GM19324 (cell line): ENCODE results near the gene SLC25A2.
"Not testable (repeated sequence)": the region's sequence is repeated elsewhere in the genome, so short reads cannot be mapped to it uniquely, and the experiment has no call there.

Experiments
- ATAC-seq: cut with Tn5 transposase; IDR thresholded peaks from one replicate; pipeline ENCODE4 v1.9.1; 2021; ENCODE audit warnings: mild to moderate bottlenecking, moderate library complexity; ENCODE audit not compliant: unreplicated experiment, low FRiP score

The SLC25A2 gene

GRCh38 chr5:141319202-141319601 lies 15.4 kb upstream of the SLC25A2 start:
- no peak for ATAC-seq

- ATAC-seq, result not testable (repeated sequence)
Measured at GRCh38 chr5:141316963-141317362, 13.1 kb upstream of the SLC25A2 start.

- no peak for ATAC-seq
Measured at GRCh38 chr5:141313711-141314110, 9.9 kb upstream of the SLC25A2 start.

- ATAC-seq, result no peak
Measured at GRCh38 chr5:141306630-141307029, 2.8 kb upstream of the SLC25A2 start.

- ATAC-seq, result no peak
Measured at GRCh38 chr5:141298376-141298775, 5.5 kb downstream of the SLC25A2 start.

- ATAC-seq, result no peak
Measured at GRCh38 chr5:141272906-141273305, 30.9 kb downstream of the SLC25A2 start.

GRCh38 chr5:141269195-141269594 lies 34.7 kb downstream of the SLC25A2 start:
- ATAC-seq, result no peak

- no peak for ATAC-seq
Measured at GRCh38 chr5:141261238-141261546, 42.7 kb downstream of the SLC25A2 start.

GRCh38 chr5:141260458-141261237 lies 43.2 kb downstream of the SLC25A2 start:
- no peak for ATAC-seq

- ATAC-seq, result no peak
Measured at GRCh38 chr5:141258948-141259347, 44.9 kb downstream of the SLC25A2 start.

- ATAC-seq, result no peak
Measured at GRCh38 chr5:141258464-141258863, 45.4 kb downstream of the SLC25A2 start.
